Trophoblast cell (in vitro differentiated cells and primary cell): ENCODE measurements around the gene COL1A1.

Source experiments
- DNase-seq, 2 donors: peaks; one replicate each; pipeline ENCODE4 v3.0.0-alpha.2; 2016
- H2AFZ ChIP-seq: 2 replicates; pipeline ENCODE4 v1.6.1; 2013; ENCODE audit warnings: low read length, moderate library complexity, mild to moderate bottlenecking; ENCODE audit not compliant: insufficient read depth, poor library complexity
- H2AK5ac ChIP-seq: 2 replicates; pipeline ENCODE4 v1.6.1; 2013; ENCODE audit warnings: mild to moderate bottlenecking, low read length
- H2BK120ac ChIP-seq: 2 replicates; pipeline ENCODE4 v1.6.1; 2013; ENCODE audit warnings: low read length, mild to moderate bottlenecking, moderate library complexity; ENCODE audit not compliant: insufficient read depth, poor library complexity
- H2BK12ac ChIP-seq: 2 replicates; pipeline ENCODE4 v1.6.1; 2013; ENCODE audit warnings: mild to moderate bottlenecking, low read length, moderate library complexity
- H2BK5ac ChIP-seq: 2 replicates; pipeline ENCODE4 v1.6.1; 2013; ENCODE audit warnings: low read length, low read depth, moderate library complexity, mild to moderate bottlenecking; ENCODE audit not compliant: poor library complexity
- H3K14ac ChIP-seq: 2 replicates; pipeline ENCODE4 v1.6.1; 2013; ENCODE audit warnings: mild to moderate bottlenecking, low read length
- H3K18ac ChIP-seq: 2 replicates; pipeline ENCODE4 v1.6.1; 2013; ENCODE audit warnings: mild to moderate bottlenecking, low read length
- H3K23ac ChIP-seq: 2 replicates; pipeline ENCODE4 v1.6.1; 2013; ENCODE audit warnings: low read length
- H3K27ac ChIP-seq: 2 replicates; pipeline ENCODE4 v1.5.1; 2013; ENCODE audit warnings: low read depth, mild to moderate bottlenecking, inconsistent platforms, low read length, moderate library complexity
- H3K27me3 ChIP-seq: 2 replicates; pipeline ENCODE4 v1.6.1; 2013; ENCODE audit warnings: inconsistent platforms, mild to moderate bottlenecking, low read length, moderate library complexity; ENCODE audit not compliant: insufficient read depth
- H3K36me3 ChIP-seq, 2 experiments: 1 replicate in 1 of 2; 2 replicates in 1 of 2; pipeline ENCODE4 v1.6.1; 2013; ENCODE audit warnings: low read length in 2 of 2, mild to moderate bottlenecking in 2 of 2, moderate library complexity in 1 of 2; ENCODE audit not compliant: insufficient read depth in 2 of 2, control insufficient read depth in 1 of 2
- H3K4ac ChIP-seq: 2 replicates; pipeline ENCODE4 v1.6.1; 2013; ENCODE audit warnings: low read depth, mild to moderate bottlenecking, low read length, moderate library complexity
- H3K4me1 ChIP-seq, 2 experiments: 1 replicate in 1 of 2; 2 replicates in 1 of 2; pipeline ENCODE4 v1.6.1; 2013; ENCODE audit warnings: low read length in 2 of 2, mild to moderate bottlenecking in 2 of 2, moderate library complexity in 1 of 2; ENCODE audit not compliant: insufficient read depth in 2 of 2, control insufficient read depth in 1 of 2
- H3K4me2 ChIP-seq: 2 replicates; pipeline ENCODE4 v1.6.1; 2013; ENCODE audit warnings: inconsistent platforms, mild to moderate bottlenecking, low read length, moderate library complexity
- H3K4me3 ChIP-seq: 2 replicates; pipeline ENCODE4 v1.5.1; 2013; ENCODE audit warnings: mild to moderate bottlenecking, low read depth, low read length, inconsistent platforms
- H3K79me1 ChIP-seq: one replicate; pipeline ENCODE4 v1.6.1; 2013; ENCODE audit warnings: low read length
- H3K79me2 ChIP-seq: 2 replicates; pipeline ENCODE4 v1.6.1; 2013; ENCODE audit warnings: low read length, mild to moderate bottlenecking; ENCODE audit not compliant: control insufficient read depth, insufficient read depth, poor library complexity
- H3K9ac ChIP-seq: 2 replicates; pipeline ENCODE4 v1.6.1; 2013; ENCODE audit warnings: mild to moderate bottlenecking, low read length
- H3K9me3 ChIP-seq: 2 replicates; pipeline ENCODE4 v1.6.1; 2013; ENCODE audit warnings: low read depth, mild to moderate bottlenecking, control low read depth, inconsistent platforms, low read length; ENCODE audit not compliant: insufficient read depth
- H4K12ac ChIP-seq: 2 replicates; pipeline ENCODE4 v1.6.1; 2013; ENCODE audit warnings: low read depth, mild to moderate bottlenecking, low read length, moderate library complexity
- H4K8ac ChIP-seq: 2 replicates; pipeline ENCODE4 v1.6.1; 2013; ENCODE audit warnings: low read depth, mild to moderate bottlenecking, low read length, moderate library complexity
- H4K91ac ChIP-seq: one replicate; pipeline ENCODE4 v1.6.1; 2013; ENCODE audit warnings: low read depth, mild to moderate bottlenecking, low read length, moderate library complexity
- WGBS: extraction: QIAGEN DNeasy Blood & Tissue Kit; methylation state at CpG from one replicate; pipeline ENCODE4 v1.1.7; 2013; ENCODE audit warnings: missing lambda C conversion rate; ENCODE audit not compliant: insufficient read length, insufficient coverage; ENCODE audit errors: extremely low coverage; 5-methylcytosine and 5-hydroxymethylcytosine counted together

Gene COL1A1

DNA sequence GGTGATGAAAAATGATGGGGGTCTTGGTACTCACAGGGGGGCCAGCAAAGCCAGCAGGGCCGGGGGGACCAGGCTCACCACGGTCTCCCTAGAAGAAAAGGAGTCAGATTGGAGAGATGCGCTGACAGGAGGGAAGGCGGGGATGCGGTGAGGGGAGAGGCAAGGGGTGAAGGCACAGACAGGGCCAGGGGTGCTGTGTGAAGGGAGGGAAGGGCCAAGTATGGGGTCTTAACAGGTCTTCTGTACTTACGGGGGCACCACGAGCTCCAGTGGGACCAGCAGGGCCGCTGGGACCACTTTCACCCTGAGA is 11.2 kb downstream of the COL1A1 start:
- WGBS: no CpG with 5 or more reads among the region's 8 CpGs

GRCh38 chr17:50189550-50190292 is 11.7 kb downstream of the COL1A1 start:
- Histone ChIP-seq H2AK5ac (no peak overlapping the region), H3K4me1 (peaks cover 3% of the 10 kb centered on the region in 2 experiments), H2BK5ac (no peak overlapping the region), H3K4ac (no peak overlapping the region), H4K12ac (no peak overlapping the region), H4K8ac (no peak overlapping the region), H3K27ac (no peak overlapping the region), H2BK12ac (no peak overlapping the region), H3K79me2 (no peaks in the 10 kb centered on the region), H3K79me1 (no peaks in the 10 kb centered on the region), H4K91ac (no peak overlapping the region), H3K4me2 (no peak overlapping the region), H3K23ac (no peak overlapping the region), H3K14ac (no peak overlapping the region), H3K4me3 (no peak overlapping the region), H3K18ac (no peak overlapping the region), H3K27me3 (no peaks in the 10 kb centered on the region), H3K9me3 (peaks cover 4% of the 10 kb centered on the region), H3K36me3 (peaks cover 98% of the 10 kb centered on the region in 2 experiments), H3K9ac (no peak overlapping the region), H2BK120ac (no peak overlapping the region), H2AFZ (no peak overlapping the region)
- no CpG with 5 or more reads among the region's 20 CpGs for WGBS
- DNase-seq: no peak

More for the DNA sequence above, 11.2 kb downstream of the COL1A1 start:
- no peak overlapping the region for H3K27ac ChIP-seq
- no peak overlapping the region for H3K14ac ChIP-seq
- H3K4me3 ChIP-seq: no peak overlapping the region
- H3K36me3 ChIP-seq: peaks cover 99 to 100% of the 10 kb centered on the region in 2 experiments
- no peak overlapping the region for H2AFZ ChIP-seq
- peaks cover 4% of the 10 kb centered on the region for H3K9me3 ChIP-seq
- no peak overlapping the region for H2AK5ac ChIP-seq
- H3K18ac ChIP-seq: no peak overlapping the region
- no peak overlapping the region for H2BK120ac ChIP-seq
- no peak overlapping the region for H4K91ac ChIP-seq
- no peak overlapping the region for H3K9ac ChIP-seq
- no peak overlapping the region for H2BK5ac ChIP-seq
- no peak for DNase-seq
- no peak overlapping the region for H3K23ac ChIP-seq
- no peak overlapping the region for H3K4me2 ChIP-seq
- H3K79me1 ChIP-seq: no peaks in the 10 kb centered on the region
- H4K8ac ChIP-seq: no peak overlapping the region
- no peaks in the 10 kb centered on the region for H3K27me3 ChIP-seq
- no peaks in the 10 kb centered on the region for H3K4me1 ChIP-seq
- no peak overlapping the region for H3K4ac ChIP-seq
- H3K79me2 ChIP-seq: no peaks in the 10 kb centered on the region
- no peak overlapping the region for H2BK12ac ChIP-seq
- H4K12ac ChIP-seq: no peak overlapping the region

DNA sequence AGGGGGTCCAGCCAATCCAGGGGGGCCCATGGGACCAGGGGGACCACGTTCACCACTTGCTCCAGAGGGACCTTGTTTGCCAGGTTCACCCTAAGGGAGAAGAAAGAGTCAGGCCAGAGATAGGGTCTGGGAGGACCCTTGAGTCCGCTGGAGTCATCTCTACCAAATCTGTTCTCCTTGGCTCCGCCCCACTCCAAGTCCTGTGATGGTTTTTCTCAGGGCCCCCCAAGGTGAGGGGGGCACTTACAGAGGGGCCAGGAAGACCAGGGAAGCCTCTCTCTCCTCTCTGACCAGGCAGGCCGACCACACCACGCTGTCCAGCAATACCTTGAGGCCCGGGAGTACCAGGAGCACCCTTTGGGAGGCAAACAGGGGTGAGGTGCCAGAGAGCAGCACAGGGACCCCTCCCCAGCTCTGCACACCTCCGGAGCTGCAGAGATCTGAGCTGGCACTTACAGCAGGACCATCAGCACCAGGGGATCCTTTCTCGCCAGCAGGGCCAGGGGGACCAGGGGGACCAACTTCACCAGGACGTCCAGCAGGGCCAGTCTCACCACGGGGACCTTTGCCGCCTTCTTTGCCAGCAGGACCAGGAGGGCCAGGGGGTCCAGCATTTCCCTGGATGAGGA is 12.4 kb downstream of the COL1A1 start:
- no peak overlapping the region for H3K27ac ChIP-seq
- no peak overlapping the region for H2AFZ ChIP-seq
- H3K18ac ChIP-seq: no peak overlapping the region

DNA sequence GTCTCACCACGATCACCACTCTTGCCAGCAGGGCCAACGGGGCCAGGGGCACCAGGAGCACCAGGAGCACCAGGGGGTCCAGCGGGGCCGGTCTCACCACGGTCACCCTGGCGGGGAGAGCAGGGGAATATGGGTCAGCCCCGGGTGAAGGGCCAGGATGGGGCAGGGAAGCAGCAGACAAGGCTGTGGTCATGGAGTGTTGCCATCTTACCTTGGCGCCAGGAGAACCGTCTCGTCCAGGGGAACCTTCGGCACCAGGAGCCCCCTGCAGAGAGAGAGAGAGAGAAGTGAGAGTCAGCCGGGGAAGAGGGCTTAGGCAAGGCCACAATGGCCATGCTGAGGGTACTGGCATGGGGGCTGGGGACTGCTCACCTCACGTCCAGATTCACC is 12.9 kb downstream of the COL1A1 start:
- Histone ChIP-seq H2BK12ac (no peak overlapping the region), H3K79me1 (no peaks in the 10 kb centered on the region), H3K23ac (no peak overlapping the region), H2AK5ac (no peak overlapping the region), H3K79me2 (no peaks in the 10 kb centered on the region), H3K4ac (no peak overlapping the region), H3K27me3 (no peaks in the 10 kb centered on the region), H3K9me3 (peaks cover 4% of the 10 kb centered on the region), H3K9ac (no peak overlapping the region), H3K18ac (no peak overlapping the region), H3K4me3 (no peak overlapping the region), H2BK5ac (no peak overlapping the region), H4K8ac (no peak overlapping the region), H3K14ac (no peak overlapping the region), H2BK120ac (no peak overlapping the region), H3K4me1 (peaks cover 4 to 7% of the 10 kb centered on the region in 2 experiments), H2AFZ (no peak overlapping the region), H3K36me3 (peaks cover 88 to 92% of the 10 kb centered on the region in 2 experiments), H3K4me2 (no peak overlapping the region), H4K91ac (no peak overlapping the region), H4K12ac (no peak overlapping the region), H3K27ac (no peak overlapping the region)
- DNase-seq: no peak
- no CpG with 5 or more reads among the region's 13 CpGs for WGBS

More for the DNA sequence above, 12.4 kb downstream of the COL1A1 start:
- H3K23ac ChIP-seq: no peak overlapping the region
- peaks cover 4 to 6% of the 10 kb centered on the region in 2 experiments for H3K4me1 ChIP-seq
- H3K79me1 ChIP-seq: no peaks in the 10 kb centered on the region
- H3K36me3 ChIP-seq: peaks cover 94 to 95% of the 10 kb centered on the region in 2 experiments
- peaks cover 4% of the 10 kb centered on the region for H3K9me3 ChIP-seq
- H3K79me2 ChIP-seq: no peaks in the 10 kb centered on the region
- H3K9ac ChIP-seq: no peak overlapping the region
- H3K4me3 ChIP-seq: no peak overlapping the region
- no peak overlapping the region for H3K14ac ChIP-seq
- H4K91ac ChIP-seq: no peak overlapping the region
- no peak overlapping the region for H4K8ac ChIP-seq
- H4K12ac ChIP-seq: no peak overlapping the region
- no peak for DNase-seq
- no peak overlapping the region for H2AK5ac ChIP-seq
- H2BK120ac ChIP-seq: no peak overlapping the region
- H3K27me3 ChIP-seq: no peaks in the 10 kb centered on the region
- no peak overlapping the region for H3K4ac ChIP-seq
- no peak overlapping the region for H2BK12ac ChIP-seq
- no CpG with 5 or more reads among the region's 11 CpGs for WGBS
- H2BK5ac ChIP-seq: no peak overlapping the region
- no peak overlapping the region for H3K4me2 ChIP-seq
